Stimulated activated naive B cell treated with anti-CD40 and anti-IgM and Interleukin-4, amounts not matched to agents 10 μg/mL and 1 μg/mL and 100 μg/mL, for 72 hours (primary cell): ENCODE data around the gene TSHZ2.

Source experiments
- ATAC-seq, 2 donors: fragments of 150-1000 bp; cut with Tn5 transposase; replicated peaks; 2 replicates each; pipeline ENCODE4 v1.10.0; 2021; ENCODE audit warnings: moderate library complexity in 1 of 2
- DNase-seq: peaks from one replicate; pipeline ENCODE4 v3.0.0; 2021
- H3K27ac Mint-ChIP-seq: one replicate; pipeline ENCODE4 v1.8.0; 2022; ENCODE audit warnings: mild to moderate bottlenecking, mixed read lengths
- H3K27me3 Mint-ChIP-seq, 2 donors: one replicate each; pipeline ENCODE4 v1.8.0; 2022; ENCODE audit warnings: mixed read lengths in 2 of 2
- H3K36me3 Mint-ChIP-seq, 2 donors: one replicate each; pipeline ENCODE4 v1.8.0; 2022; ENCODE audit warnings: mixed read lengths in 2 of 2, mild to moderate bottlenecking in 1 of 2
- H3K4me1 Mint-ChIP-seq, 2 donors: one replicate each; pipeline ENCODE4 v1.8.0; 2022; ENCODE audit warnings: mixed read lengths in 2 of 2, mild to moderate bottlenecking in 1 of 2
- H3K4me3 Mint-ChIP-seq, 2 donors: one replicate each; pipeline ENCODE4 v1.8.0; 2022; ENCODE audit warnings: mild to moderate bottlenecking in 2 of 2, mixed read lengths in 2 of 2, moderate library complexity in 1 of 2
- H3K9me3 Mint-ChIP-seq, 2 donors: one replicate each; pipeline ENCODE4 v1.8.0; 2022; ENCODE audit warnings: mixed read lengths in 2 of 2, mild to moderate bottlenecking in 1 of 2

The TSHZ2 gene

GRCh38 chr20:53036992-53037391 is 64.8 kb downstream of the TSHZ2 start:
- H3K27me3 Mint-ChIP-seq, result peaks cover 5 to 6% of the 10 kb centered on the region in 2 donors
- no peaks in the 10 kb centered on the region for H3K36me3 Mint-ChIP-seq
- peak overlapping the region; percentile 25 for H3K27ac Mint-ChIP-seq
- DNase-seq, result no peak
- no peak for ATAC-seq
- peaks cover 0 to 8% of the 10 kb centered on the region in 2 donors for H3K4me1 Mint-ChIP-seq
- no peaks in the 10 kb centered on the region for H3K9me3 Mint-ChIP-seq
- H3K4me3 Mint-ChIP-seq, result no peak overlapping the region

- DNase-seq (no peak), ATAC-seq (no peak)
- H3K4me3 Mint-ChIP-seq, result no peak overlapping the region
- H3K27ac Mint-ChIP-seq, result no peak overlapping the region
- H3K9me3 Mint-ChIP-seq, result no peaks in the 10 kb centered on the region
- peaks cover 0 to 8% of the 10 kb centered on the region in 2 donors for H3K4me1 Mint-ChIP-seq
- no peaks in the 10 kb centered on the region for H3K36me3 Mint-ChIP-seq
- peaks cover under 1 to 1% of the 10 kb centered on the region in 2 donors for H3K27me3 Mint-ChIP-seq
Observed at GRCh38 chr20:53037621-53038020, 65.5 kb downstream of the TSHZ2 start.

DNA sequence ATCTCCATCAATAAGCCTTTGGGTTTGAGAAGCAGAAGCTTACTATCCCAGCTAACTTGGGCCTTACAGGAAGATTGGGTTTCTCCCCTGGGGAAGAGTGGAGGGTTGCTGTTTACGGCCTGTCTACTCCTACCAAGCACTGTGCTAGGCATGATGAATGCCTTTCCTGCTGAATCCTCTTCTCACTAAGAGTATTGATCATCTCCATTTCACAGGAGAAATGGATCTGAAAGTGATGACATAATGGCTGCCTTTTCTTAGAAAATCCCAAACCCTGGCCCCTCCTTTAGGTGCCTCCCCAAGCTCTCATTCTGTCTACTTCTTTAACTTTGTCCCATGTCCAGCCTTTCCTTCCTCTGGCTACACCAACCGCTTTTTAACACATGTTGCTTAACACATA is 66.1 kb downstream of the TSHZ2 start:
- H3K4me3 Mint-ChIP-seq, result no peak overlapping the region
- no peaks in the 10 kb centered on the region for H3K9me3 Mint-ChIP-seq
- peaks cover 0 to 8% of the 10 kb centered on the region in 2 donors for H3K4me1 Mint-ChIP-seq
- DNase-seq (no peak), ATAC-seq (no peak)
- no peak overlapping the region for H3K27ac Mint-ChIP-seq
- H3K36me3 Mint-ChIP-seq, result no peaks in the 10 kb centered on the region
- H3K27me3 Mint-ChIP-seq, result no peaks in the 10 kb centered on the region

- no peaks in the 10 kb centered on the region for H3K27me3 Mint-ChIP-seq
- H3K4me3 Mint-ChIP-seq, result no peak overlapping the region
- DNase-seq (no peak), ATAC-seq (no peak)
- peaks cover 0 to 8% of the 10 kb centered on the region in 2 donors for H3K4me1 Mint-ChIP-seq
- H3K36me3 Mint-ChIP-seq, result no peaks in the 10 kb centered on the region
- H3K9me3 Mint-ChIP-seq, result no peaks in the 10 kb centered on the region
- no peak overlapping the region for H3K27ac Mint-ChIP-seq
Observed at GRCh38 chr20:53040693-53041589, 68.8 kb downstream of the TSHZ2 start.

DNA sequence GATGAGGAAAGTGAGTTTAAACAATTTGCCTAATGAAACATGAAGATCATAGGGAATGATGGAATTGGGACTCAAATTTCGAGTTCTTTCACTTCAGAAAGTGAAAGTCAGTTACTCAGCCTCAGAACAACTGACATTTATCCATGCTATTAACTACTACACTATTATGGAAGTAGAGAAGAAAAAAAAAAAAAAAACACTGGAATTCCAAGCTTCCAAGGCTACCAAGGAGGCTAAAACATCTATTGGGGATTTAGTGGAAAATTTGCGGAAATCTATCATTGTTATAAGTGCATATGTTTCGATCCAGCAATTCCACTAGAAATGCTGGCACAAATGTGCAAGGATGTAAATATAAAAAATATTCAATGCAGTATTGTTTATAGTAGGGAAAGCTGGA is 70.4 kb downstream of the TSHZ2 start:
- no peak for ATAC-seq
- Mint-ChIP-seq H3K27ac (no peak overlapping the region), H3K4me3 (no peak overlapping the region), H3K4me1 (peaks cover 0 to 8% of the 10 kb centered on the region in 2 donors), H3K36me3 (no peaks in the 10 kb centered on the region), H3K9me3 (peaks cover 1 to 2% of the 10 kb centered on the region in 2 donors), H3K27me3 (no peaks in the 10 kb centered on the region)
- no peak for DNase-seq

DNA sequence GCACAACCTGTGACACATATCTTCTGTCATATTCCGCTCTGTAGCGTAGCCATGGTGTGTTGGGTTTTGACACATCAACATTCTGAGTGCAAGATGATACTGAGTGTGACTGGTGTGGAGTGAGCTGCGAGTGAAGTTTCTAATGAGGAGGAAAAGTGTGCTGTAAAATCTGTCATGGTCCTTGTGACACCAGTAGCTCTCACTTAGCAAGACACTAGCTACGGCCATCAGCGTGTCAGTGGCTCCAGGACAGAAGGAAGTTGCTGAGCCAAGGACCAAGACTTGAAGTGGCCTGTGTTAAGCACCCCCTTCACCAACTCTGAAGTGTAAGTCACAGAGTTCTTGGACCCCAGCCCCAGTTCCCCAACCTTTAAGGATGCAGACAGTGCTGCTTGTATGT is 72.1 kb downstream of the TSHZ2 start:
- Mint-ChIP-seq H3K27me3 (peaks cover 1 to 2% of the 10 kb centered on the region in 2 donors), H3K27ac (no peak overlapping the region), H3K4me1 (peaks cover 0 to 8% of the 10 kb centered on the region in 2 donors), H3K9me3 (peaks cover 3 to 4% of the 10 kb centered on the region in 2 donors), H3K4me3 (no peak overlapping the region), H3K36me3 (no peaks in the 10 kb centered on the region)
- no peak for DNase-seq
- ATAC-seq, result no peak

DNA sequence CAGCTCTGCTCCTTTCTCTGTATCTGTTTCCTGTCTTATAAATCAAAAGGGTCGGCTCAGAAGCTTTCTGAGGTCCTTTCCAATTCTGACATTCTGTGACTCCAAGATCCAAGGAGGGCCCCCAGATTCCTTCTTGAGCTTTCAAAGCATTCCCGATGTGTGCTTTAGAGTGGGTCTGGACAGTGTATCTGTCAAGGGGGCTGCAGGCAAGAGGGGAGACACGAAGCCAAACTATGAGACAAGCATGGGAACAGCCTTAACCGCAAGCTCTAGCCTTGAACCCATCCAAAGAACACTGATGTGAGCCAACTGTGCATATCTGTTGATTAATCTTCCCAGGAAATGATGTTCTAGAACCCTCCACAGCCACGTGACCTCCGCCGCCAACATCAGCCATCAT is 73.8 kb downstream of the TSHZ2 start:
- Mint-ChIP-seq H3K27ac (no peak overlapping the region), H3K4me1 (no peaks in the 10 kb centered on the region), H3K4me3 (no peak overlapping the region), H3K27me3 (peaks cover 4 to 5% of the 10 kb centered on the region in 2 donors), H3K36me3 (no peaks in the 10 kb centered on the region), H3K9me3 (peaks cover 3 to 4% of the 10 kb centered on the region in 2 donors)
- DNase-seq, result no peak
- ATAC-seq, result no peak

GRCh38 chr20:53047203-53047602 is 75.0 kb downstream of the TSHZ2 start:
- no peak for DNase-seq
- no peak for ATAC-seq
- Mint-ChIP-seq H3K4me3 (no peak overlapping the region), H3K27me3 (peaks cover 4 to 5% of the 10 kb centered on the region in 2 donors), H3K27ac (no peak overlapping the region), H3K4me1 (no peaks in the 10 kb centered on the region), H3K36me3 (no peaks in the 10 kb centered on the region), H3K9me3 (peaks cover 3 to 4% of the 10 kb centered on the region in 2 donors)

GRCh38 chr20:53048387-53048786 is 76.2 kb downstream of the TSHZ2 start:
- peaks cover 3 to 4% of the 10 kb centered on the region in 2 donors for H3K9me3 Mint-ChIP-seq
- ATAC-seq (no peak), DNase-seq (no peak)
- H3K27me3 Mint-ChIP-seq, result peaks cover 4 to 5% of the 10 kb centered on the region in 2 donors
- no peaks in the 10 kb centered on the region for H3K36me3 Mint-ChIP-seq
- H3K4me1 Mint-ChIP-seq, result no peaks in the 10 kb centered on the region
- H3K4me3 Mint-ChIP-seq, result no peak overlapping the region
- H3K27ac Mint-ChIP-seq, result no peak overlapping the region

- Mint-ChIP-seq H3K27me3 (peaks cover 4 to 5% of the 10 kb centered on the region in 2 donors), H3K36me3 (no peaks in the 10 kb centered on the region), H3K9me3 (peaks cover 3 to 4% of the 10 kb centered on the region in 2 donors), H3K4me3 (no peak overlapping the region), H3K4me1 (no peaks in the 10 kb centered on the region), H3K27ac (no peak overlapping the region)
- DNase-seq, result no peak
- ATAC-seq, result no peak
Observed at GRCh38 chr20:53050338-53050737, 78.2 kb downstream of the TSHZ2 start.

DNA sequence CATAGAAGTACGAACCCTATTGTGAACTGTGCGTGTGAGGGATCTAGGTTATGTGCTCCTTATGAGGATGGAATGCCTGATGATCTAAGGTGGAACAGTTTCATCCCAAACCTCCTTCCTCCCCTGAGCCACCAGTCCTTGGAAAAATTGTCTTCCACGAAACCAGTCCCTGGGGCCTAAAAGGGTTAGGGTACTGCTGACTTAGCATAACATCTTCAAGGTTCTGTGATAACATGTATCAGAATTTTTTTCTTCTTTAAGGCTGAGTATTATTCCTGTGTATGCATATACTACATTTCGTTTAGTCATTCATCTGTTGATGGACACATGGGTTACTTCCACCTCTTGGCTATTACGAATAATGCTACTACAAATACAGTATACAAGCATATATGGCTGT is 80.2 kb downstream of the TSHZ2 start:
- Mint-ChIP-seq H3K4me1 (no peaks in the 10 kb centered on the region), H3K27me3 (peaks cover 13 to 14% of the 10 kb centered on the region in 2 donors), H3K4me3 (no peak overlapping the region), H3K36me3 (no peaks in the 10 kb centered on the region), H3K9me3 (peaks cover 3 to 7% of the 10 kb centered on the region in 2 donors), H3K27ac (no peak overlapping the region)
- ATAC-seq, result no peak
- no peak for DNase-seq

DNA sequence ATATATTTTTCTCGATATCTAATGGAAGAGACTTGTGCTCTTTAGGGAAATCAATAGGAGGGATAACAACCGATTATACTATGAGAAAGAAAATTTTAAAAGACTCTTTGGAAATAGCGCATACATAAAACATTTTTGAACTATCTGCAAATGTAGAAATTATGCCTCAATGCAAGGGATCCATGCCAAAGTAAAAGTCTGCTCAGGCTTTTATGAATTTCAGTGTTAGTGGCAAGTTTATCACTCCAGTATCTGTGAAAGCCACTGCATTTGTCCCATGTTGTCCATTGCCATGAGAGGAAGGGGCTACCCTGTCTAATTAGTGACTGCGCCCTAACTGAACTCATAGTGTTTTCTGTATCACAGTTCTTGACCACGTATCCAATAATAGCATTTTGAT is 81.4 kb downstream of the TSHZ2 start:
- Mint-ChIP-seq H3K4me1 (no peaks in the 10 kb centered on the region), H3K27ac (no peak overlapping the region), H3K36me3 (no peaks in the 10 kb centered on the region), H3K9me3 (peaks cover 0 to 4% of the 10 kb centered on the region in 2 donors), H3K27me3 (peaks cover 14 to 16% of the 10 kb centered on the region in 2 donors), H3K4me3 (no peak overlapping the region)
- ATAC-seq (no peak), DNase-seq (no peak)

- H3K9me3 Mint-ChIP-seq, result peaks cover 0 to 4% of the 10 kb centered on the region in 2 donors
- no peak overlapping the region for H3K27ac Mint-ChIP-seq
- no peak overlapping the region for H3K4me3 Mint-ChIP-seq
- no peaks in the 10 kb centered on the region for H3K4me1 Mint-ChIP-seq
- DNase-seq (no peak), ATAC-seq (no peak)
- no peaks in the 10 kb centered on the region for H3K36me3 Mint-ChIP-seq
- H3K27me3 Mint-ChIP-seq, result peaks cover 9 to 12% of the 10 kb centered on the region in 2 donors
Observed at GRCh38 chr20:53055367-53056067, 83.4 kb downstream of the TSHZ2 start.

DNA sequence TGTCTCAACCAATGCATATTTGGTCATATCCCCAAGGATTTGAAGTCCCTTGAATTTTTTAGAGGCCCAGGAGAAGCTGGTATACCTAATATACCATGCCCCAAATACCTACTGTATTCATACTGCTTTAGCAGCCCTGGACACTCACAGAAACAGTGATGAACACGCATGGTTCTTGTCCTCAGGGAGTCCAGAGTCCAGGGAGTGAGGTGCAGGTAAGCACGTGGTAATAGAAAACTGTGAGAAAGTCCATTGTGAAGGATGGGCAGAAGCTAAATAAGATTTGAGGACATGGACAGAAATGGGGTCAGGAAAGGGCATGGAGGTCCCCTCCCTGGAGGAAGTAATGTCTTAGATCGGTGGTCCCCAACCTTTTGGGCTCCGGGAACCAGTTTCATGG is 85.4 kb downstream of the TSHZ2 start:
- no peaks in the 10 kb centered on the region for H3K36me3 Mint-ChIP-seq
- no peaks in the 10 kb centered on the region for H3K4me1 Mint-ChIP-seq
- H3K27ac Mint-ChIP-seq, result no peak overlapping the region
- peaks cover 9 to 12% of the 10 kb centered on the region in 2 donors for H3K27me3 Mint-ChIP-seq
- ATAC-seq (no peak), DNase-seq (no peak)
- H3K4me3 Mint-ChIP-seq, result no peak overlapping the region
- peaks cover 0 to 4% of the 10 kb centered on the region in 2 donors for H3K9me3 Mint-ChIP-seq

DNA sequence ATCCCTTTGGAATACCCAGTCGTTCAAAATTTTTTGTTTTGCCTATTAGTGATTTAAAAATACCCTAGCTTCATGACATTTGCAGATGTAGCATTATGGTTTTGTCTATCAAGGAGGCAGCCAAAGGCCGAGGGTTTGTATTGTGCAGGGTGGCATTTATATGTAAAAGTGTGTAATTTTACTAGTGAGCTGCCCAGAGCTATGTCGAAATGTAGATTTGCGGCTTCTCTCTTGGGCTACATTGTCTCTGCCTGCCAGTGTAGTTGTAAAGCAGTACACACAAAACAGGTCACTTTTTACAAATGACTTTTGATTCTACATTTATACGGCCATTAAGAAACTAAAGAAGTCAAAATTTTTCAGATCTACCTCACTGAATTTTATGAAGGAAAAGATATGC is 87.7 kb downstream of the TSHZ2 start:
- Mint-ChIP-seq H3K36me3 (no peaks in the 10 kb centered on the region), H3K4me1 (no peaks in the 10 kb centered on the region), H3K27ac (no peak overlapping the region), H3K9me3 (peaks cover 0 to 4% of the 10 kb centered on the region in 2 donors), H3K4me3 (no peak overlapping the region), H3K27me3 (peaks cover 9 to 12% of the 10 kb centered on the region in 2 donors)
- DNase-seq (no peak), ATAC-seq (no peak)
